CD4-positive, alpha-beta T cell treated with Interleukin-17A for 1 hour (primary cell): ENCODE measurements around the gene PPFIBP1.
"Not testable (repeated sequence)": the region's sequence is repeated elsewhere in the genome, so short reads cannot be mapped to it uniquely, and the experiment has no call there.

Experiments used
- DNase-seq: peaks from one replicate; pipeline ENCODE4 v3.0.0-alpha.2; 2020

PPFIBP1 gene

DNA sequence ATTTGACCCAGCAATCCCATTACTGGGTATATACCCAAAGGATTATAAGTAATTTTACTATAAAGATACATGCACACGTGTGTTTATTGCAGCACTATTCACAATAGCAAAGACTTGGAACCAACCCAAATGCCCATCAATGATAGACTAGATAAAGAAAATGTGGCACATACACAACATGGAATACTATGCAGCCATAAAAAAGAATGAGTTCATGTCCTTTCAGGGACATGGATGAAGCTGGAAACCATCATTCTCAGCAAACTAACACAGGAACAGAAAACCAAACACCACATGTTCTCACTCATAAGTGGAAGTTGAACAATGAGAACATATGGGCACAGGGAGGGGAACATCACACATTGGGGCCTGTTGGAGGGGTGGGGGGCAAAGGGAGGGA, 20.9 kb downstream of the PPFIBP1 start:
- DNase-seq: not testable (repeated sequence)

DNA sequence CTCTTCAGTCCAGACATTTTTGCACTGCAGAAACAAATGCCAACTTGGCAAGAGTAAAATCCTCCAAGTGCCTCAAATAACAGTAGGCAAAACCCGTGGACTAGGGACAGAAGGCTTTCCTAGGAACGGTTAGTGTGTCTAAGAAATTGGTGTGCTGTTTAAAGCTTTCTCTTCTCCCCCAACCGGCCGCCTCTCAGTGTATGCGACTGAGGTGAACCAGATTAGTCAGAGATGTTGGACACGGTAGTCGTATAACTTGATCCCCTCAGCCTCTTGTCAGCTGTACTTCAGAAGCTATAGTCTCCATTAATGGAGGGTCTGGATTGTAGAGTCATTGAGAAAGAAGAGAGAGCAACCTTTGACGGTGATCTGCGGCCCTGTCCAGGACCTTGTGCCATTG, 21.7 kb downstream of the PPFIBP1 start:
- DNase-seq: no peak

DNA sequence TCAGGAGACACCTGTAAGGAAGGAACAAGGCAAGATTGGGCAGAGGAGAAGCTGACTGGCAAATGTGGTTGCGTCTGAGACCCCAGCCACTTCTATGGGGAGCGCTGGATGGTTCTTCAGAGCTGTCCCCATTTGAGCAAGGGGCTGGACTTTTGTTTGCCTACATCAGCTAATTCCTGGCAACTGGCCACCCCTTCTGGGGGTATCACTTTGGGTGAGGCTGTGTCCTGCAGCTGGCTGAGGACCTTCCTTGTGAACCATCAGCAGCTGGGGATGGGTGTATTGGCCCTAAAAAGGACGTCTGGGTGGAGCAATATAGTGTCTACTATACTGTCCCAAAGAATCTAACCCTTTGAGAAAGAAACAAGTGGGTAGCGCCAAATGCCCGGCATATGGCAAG, 23.6 kb downstream of the PPFIBP1 start:
- no peak for DNase-seq

DNA sequence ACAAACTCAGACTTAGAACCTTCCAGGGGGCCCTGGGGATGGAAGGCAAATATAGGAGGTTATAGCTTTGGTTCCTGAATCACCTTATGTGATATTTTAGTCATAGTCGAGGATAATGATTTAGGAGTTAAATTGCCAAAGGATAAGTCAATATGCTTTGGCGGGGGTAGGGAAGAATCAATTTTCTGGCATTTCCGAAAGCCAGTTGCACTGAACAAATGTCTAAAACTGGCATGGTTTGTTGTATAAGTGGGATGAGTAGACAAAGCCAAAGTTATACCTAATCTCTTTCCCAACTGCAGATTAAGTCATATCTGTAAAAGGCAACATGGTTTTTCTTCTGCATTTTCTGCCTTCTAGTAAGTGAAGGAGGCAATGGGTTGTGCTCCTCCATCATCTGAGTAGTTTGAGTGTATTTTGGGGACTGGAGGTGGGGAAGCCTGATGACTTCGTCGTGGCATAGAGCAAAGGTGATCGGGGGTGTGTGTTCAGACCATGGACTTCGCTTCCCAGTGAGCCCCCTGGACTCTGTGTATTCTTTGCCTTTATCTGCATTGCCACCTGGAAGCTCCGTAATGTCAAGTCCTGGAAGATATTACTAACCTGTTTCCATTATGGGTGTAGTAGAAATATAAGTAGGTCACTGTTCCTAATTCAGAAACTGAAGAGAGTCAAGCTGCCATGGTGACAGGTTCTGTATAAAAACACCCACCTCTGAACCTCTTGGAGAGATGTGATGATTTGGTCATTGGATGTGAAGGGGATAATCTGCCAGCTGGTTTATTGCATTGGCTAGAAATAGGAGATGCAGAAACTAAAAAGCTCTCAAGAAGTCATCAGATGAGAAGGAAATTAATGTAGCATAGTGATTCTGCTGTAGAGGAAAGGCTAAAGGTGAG, 24.5 kb downstream of the PPFIBP1 start:
- DNase-seq: no peak

DNA sequence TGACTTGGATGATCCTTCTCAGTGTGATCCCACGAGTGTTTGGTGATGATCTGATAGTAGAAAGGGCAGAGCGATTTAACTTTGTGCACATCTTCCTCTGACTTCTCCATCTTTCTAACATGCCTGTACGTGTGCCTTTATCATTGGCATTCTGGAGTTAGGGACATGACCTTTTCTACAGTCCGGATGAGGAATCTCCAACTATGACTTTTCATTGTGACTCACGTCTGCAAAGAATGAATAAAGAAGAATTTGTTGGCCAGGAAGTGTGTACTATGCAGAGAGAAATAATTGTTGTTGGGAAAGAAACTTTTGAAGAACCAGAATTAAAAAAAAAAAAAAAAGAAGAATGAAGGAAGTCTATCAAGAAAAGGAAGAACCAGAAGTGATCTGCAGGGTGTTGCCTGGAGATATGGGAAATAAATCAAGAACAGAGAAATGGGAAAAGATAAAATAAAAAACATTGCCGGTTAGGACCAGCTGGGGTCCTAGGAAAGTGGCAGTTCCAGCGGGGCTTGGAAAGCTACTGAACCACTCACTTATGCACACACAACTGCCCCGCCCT, 25.3 kb downstream of the PPFIBP1 start:
- no peak for DNase-seq

DNA sequence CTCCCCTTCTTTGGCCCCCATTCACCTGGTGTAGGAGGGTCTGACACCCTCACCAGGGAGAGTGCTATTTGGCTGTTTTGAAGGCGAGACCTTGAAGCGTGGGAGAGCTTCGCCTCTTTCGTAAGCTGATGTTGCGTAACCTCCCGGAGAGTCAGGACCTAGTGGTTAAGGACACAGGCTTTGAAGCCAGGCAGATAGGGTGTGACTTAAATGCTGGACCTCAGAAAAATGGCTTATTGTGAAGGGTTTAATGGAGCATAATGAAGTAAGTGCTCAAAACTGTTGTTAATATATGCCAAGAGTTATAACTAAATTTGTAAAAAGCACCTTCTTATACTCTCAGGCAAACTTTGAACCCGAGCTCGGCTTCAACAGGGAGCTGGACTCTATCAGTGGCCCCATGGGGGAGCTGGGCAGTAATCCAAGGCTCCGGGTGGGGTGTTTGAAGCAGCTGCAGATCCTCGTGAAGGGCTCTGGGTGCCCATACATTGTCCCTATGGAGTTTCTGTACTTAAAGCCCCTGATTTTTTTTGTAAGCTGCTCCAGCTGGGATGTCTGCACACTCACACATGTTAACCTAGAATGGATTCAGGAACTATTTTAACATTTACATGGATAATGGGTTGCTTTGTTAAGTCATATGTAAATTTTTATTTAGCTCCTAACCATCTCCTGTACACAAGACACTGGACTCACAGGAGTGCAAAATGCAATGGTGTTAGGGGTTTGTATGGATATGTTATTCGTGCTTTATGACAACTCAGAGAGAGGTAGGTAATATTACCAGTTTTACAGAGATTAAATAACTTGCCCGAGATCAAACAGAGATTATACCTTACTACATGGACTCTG, 26.0 kb downstream of the PPFIBP1 start:
- no peak for DNase-seq

DNA sequence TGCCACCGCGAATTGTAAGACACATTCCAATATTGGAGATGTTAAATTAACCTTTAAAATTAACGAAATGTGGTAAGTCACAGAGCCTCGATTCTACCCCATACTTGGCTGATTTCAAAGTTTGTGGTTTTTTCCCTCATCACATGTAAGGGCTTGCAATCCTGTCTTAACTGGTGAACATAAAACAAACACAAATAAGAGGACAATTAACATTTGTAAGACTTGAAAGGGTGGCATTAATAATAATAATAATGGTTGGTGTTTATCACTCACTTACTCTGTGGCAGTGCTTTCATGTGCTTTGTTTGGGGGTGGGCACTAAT, 26.6 kb downstream of the PPFIBP1 start:
- no peak for DNase-seq

DNA sequence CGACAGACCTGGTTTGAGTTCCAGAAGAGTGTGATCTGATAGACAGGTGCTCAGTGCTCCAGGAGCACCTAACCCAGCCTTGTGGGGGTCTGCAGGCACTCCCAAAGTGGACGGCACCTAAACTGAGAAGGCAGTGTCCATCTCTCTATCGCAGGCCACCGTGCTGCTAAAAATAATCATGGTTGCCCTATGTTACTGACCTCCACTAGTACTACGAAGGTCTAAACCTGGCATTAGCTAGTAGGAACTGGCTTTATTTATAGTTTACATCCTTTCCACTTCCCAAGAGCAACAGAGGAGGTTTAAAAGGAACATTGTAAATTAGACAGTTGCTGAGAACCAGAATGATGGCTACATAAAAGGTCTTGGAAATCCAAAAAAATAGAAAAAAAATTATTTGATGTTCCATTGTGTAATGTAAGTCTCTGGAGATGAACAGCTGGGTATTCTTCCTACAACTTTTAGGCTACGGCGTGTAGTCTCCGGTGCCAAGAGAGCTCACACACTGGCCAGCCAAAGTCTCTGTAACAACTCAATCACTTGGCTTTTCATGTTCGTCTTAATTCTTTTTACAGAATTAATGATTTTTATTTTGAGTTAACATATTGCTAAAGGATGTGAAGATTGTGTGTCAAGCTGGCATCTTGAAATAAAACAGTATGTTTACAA, 27.3 kb downstream of the PPFIBP1 start:
- DNase-seq: no peak

DNA sequence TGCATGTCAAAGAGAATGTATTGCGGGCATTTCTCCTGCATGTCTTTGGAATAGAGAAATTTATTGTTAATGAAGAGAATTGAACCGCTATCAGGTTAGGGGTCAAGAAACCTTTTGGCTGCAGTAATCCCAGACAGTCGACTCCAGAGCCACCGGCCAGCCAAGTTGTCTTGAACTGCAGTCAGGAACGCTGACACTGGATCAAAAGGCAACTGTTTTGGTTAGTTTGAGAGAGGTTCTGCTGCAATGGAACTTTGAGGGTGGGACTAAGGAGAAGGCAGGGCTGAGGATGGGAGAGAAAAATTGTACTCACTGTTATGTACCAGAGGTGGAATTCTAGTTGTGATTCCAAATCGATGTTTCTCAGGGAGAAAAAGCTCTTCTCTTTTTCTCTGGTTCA, 28.2 kb downstream of the PPFIBP1 start:
- DNase-seq: no peak

DNA sequence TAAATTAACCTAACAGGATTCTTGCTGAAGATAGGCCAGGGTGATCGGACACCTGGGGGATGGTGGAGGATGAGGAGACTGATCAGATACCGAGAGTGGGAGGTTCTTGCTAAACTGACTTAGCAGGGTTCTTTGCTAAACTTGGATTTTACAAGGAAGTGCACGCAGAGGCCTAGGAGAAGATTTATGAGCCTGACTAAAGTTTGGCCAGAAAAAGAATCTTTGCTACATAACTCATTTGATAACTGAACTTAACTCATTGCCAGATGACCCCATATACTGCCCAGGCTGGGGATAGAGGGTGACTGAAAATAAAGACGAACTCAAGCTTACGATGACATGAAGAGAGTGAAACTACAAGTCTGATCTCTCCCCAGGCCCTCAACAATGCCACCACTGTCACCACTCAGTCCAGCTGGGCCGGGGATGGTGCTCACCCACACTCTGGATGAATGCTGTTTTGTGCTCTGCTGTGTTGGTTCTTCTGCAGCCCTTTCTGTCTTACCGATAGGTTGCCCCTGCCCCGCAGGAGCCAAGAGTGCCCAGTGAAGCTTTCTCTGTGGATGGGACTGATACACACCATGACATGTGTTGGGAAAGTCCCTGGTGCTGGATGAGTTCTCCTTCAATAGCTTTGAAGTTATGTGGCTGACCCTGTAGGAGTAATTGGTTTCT, 29.0 kb downstream of the PPFIBP1 start:
- DNase-seq: no peak

DNA sequence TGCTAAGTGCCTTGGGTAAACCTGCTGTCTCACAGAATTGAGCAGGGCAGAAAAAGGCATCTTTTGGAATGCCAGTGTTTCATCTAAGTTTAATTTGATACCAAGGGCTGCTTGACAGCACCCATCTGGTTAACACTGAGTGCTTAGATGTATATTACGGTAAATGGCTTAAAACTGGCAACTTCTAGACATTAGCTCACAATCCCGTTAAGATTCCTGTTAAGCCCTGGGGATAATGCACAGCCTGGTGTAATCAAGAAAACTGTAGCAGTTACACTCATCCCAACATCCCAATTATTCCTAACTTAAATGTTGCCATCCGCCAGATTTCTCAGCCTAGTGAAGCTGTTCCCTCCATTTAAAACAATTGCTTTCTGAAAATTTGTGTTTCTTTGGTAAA, 29.9 kb downstream of the PPFIBP1 start:
- no peak for DNase-seq

DNA sequence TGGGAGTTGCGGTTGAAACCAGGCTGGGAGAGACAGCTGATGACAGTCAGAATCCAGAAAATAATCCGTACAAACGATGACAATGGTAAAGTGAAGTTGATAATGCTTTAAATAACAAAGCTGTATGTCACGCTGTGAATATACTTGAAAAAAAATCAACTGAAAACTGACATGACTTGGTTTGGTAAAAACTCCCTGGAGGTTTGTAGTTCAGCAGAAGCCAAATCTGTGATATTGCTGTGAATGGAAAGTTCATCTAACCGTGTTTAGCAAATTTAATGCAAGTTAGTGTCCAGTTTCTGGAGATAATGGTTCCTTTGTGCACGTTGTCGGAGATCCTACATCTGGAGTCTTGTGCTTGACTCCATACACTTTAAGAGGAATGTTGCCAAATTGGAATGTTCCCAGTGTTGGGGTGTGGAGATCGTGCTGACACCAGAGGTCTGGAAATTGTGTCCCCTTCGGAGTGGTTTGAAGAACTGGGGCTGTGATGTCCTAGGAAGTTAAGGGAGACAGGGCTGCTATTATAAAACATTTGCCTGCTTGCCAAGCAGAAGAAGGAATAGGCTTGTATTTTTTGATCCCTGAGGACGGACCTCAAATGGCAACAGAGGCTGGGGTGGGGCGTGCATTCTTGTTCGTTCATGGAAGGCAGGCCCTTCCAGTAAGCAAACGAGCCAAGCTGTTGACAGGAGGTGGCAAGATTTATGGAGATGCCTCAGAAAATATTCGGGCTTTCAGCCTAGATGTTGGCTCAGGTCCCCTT, 30.6 kb downstream of the PPFIBP1 start:
- DNase-seq: no peak

DNA sequence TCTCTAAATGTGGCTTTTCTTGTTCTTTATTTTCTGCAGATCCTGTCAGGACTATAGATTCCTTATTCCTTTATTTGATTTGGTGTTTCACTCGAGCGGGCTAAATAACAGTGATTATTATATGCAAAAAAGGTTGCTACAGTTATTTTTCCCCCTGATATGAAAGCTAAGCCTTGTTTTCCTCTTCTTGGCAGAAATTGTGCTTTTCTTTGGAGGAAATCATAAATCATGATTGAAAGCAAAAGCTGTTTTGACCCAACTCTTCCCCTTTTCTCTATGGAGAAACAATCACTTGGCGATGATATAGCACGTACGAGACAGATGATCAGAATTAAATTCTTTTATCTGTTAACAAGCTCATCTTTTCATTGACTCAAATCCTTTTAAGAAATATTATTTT, 31.4 kb downstream of the PPFIBP1 start:
- DNase-seq: no peak

DNA sequence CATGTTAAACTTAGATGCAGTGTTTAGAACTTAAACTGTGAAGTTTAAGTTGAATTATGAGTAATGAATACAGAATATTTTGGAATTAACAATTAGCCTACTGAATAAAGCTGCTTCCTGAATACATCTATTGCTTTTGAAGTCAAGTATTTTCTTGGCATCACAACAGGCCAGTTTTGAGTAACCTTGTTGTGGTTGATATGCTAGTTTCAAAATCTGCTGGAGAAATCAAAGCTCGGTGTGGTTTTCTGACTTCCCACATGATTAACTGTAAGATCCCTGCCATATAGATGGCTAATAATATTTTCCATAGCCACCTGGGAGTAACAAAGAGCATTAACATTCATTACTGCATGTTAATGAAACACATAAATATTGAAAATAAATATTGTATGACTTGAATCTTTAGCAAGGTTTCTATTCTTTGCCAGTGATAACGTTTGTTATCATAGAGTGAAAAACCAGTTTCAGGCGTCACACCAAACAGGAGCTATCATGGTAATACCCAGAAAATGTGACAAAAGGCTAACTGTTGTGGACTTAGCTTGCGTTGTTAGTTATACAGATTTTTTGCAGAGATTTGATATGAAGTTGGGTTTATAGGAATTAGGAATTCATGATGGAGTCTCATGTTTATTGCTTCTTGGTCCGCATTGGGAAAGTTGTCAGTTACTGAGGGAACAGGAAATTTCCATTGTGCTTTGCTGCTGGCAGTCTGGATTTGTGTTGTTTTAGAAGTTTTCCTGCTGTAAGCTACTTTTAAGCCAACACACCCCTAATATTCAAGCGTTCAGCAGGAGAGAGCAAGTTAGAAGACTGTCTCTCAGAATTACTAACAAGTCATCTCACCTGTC, 32.1 kb downstream of the PPFIBP1 start:
- no peak for DNase-seq

DNA sequence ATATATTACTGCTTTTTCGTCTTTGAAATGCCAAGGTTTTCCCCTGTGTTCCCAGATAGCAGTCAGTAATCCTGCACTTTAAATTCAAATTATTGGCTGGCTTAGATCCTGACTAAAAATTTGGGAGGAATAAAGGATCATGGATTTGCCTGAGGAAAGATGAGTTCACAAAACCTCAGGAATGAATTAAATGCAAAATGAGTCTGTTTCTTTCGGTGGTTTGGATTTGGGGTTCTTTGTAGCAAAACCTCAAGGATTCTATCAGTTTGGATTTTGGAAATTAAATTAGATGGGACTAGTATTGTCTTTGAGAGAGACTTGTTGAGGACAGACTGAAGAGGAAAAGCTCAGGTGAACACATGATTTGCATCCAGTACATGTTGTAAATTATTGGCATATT, 36.1 kb downstream of the PPFIBP1 start:
- no peak for DNase-seq

DNA sequence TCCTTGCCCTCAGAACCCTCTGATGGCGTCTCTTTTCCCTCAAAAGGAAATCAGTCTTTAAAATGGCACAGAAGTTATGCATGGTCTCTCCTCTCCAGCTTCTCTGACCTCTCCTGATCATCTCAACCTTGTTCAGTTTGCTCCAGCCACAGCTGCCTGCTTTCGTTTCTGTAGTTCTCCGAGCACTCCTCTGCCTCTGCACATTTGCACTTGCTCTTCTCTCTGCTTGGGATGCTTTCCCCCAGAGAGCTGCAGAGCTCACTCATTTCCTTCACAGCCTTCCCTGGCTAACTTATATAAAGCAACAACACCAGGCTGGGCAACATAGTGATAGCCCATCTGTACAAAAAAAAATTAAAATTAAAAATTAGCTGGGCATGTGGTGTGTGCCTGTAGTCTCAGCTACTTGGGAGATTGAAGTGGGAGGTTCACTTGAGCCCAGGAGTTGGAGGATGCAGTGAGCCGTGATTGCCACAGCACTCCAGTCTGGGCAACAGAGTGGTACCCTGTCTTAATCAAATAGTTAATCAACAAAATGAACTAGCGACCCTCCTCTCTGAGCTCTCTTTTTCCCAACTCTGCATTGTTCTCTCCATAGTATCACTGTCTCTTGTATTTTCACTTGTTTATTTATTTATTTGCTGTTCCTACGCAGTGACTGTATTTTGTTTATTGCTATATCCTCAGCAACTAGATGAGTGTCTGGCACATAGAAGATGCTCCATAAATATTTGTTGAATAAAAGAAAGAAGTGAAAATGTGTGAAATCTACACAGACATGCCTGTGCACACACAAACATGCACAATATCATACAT, 37.7 kb downstream of the PPFIBP1 start:
- DNase-seq: no peak

DNA sequence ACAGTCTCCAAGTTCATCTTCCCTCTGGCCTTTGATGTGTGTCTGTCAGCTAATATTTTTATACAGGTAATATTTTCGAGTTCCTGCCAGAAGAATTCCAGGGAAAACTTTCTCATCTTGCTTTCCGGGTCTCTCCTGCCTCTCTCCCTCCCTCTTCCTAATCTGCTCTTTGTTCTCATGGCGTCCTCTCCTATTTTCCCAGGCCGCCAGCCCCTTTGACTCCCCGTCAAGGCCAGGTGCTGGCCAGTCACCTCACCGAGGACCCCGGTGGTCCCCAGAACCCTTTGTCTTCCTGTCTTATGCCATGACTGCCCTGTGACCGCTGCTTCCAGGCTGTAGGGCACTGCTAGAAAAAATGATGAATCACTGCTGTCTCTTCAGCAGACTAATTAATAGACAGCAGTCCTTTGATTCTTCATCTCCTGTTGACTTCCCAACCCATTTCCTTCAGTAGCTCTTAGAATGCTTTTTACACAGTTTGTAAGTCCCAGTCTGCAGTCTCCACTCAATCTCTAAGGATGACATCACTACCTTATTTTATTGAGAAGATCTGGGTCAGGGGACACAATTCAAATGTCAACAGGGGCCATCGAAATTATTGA, 40.7 kb downstream of the PPFIBP1 start:
- DNase-seq: no peak

DNA sequence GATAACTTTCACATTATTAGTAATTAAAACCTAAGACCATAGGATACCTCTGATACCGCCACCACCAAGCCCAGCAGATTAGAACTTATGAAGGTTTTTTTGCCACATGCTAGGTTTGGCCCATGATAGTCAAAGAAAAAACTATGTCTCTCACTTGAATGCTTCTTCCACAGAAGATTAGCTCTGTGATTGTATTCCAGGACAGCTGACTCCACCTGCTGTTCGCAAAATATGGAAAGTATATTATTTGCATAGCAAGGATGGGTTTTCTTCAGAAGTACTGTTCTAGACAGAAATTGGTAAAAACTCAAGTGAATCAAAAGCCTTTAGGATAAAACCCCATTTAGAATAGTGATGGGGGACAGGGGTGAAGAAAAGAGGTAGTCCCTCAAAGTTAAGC, 42.2 kb downstream of the PPFIBP1 start:
- no peak for DNase-seq

DNA sequence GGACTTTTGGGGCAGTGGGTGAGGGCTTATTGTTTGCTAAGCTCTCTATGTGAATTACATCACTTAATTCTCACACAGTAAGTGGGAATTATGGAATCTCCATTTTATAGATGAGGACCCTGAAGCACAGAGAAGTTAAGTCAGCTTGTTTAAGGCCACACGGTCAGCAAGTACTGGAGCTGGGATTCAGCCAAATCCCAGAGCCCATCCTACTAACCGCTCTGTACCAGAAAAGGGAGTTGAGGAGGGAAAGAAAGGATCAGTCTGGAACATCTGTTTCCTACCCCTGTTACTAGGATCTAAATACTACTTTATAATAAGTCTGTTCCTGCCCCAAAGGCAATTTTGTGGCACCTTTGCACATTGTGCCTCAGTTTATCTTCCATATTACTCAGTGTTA, 42.6 kb downstream of the PPFIBP1 start:
- no peak for DNase-seq

DNA sequence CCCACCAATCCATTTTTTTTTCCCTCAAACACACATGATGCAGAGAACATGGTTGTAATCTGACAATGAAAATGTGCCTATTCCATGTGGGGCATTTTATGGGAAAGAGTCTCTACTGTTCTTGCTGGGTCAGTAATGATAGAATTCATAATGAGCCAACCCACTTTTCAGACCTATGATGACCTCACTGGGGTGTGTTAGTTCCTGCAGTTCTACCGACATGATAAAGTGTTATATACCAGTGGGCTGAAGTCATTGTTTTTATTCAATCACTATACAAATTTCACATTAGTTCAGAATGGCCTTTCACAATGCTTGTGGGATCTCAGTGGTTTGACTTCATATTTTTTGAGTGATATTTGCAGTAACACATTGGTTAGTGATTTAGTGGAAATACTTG, 47.5 kb downstream of the PPFIBP1 start:
- DNase-seq: no peak
